Ishikawa (cell line): ENCODE data around the gene ZWINT.

Experiments used
- CEBPB ChIP-seq: IDR thresholded peaks from 2 replicates; pipeline ENCODE4 v1.6.1; 2012
- CREB1 ChIP-seq: IDR thresholded peaks from 2 replicates; pipeline ENCODE4 v1.6.1; 2012; ENCODE audit warnings: low read depth
- EGR1 ChIP-seq: IDR thresholded peaks from 2 replicates; pipeline ENCODE4 v1.6.1; 2012
- EP300 ChIP-seq: IDR thresholded peaks from 2 replicates; pipeline ENCODE4 v1.6.1; 2012; ENCODE audit warnings: borderline replicate concordance
- FOXM1 ChIP-seq: IDR thresholded peaks from 2 replicates; pipeline ENCODE4 v1.6.1; 2012; ENCODE audit warnings: low read depth, borderline replicate concordance
- NFIC ChIP-seq: IDR thresholded peaks from 2 replicates; pipeline ENCODE4 v1.6.1; 2012
- RAD21 ChIP-seq: IDR thresholded peaks from 2 replicates; pipeline ENCODE4 v1.6.1; 2012; ENCODE audit warnings: low read depth
- TAF1 ChIP-seq: IDR thresholded peaks from 2 replicates; pipeline ENCODE4 v1.6.1; 2012; ENCODE audit warnings: low read depth, mild to moderate bottlenecking
- TCF12 ChIP-seq: IDR thresholded peaks from 2 replicates; pipeline ENCODE4 v1.6.1; 2012; ENCODE audit warnings: low read depth
- TEAD4 ChIP-seq: IDR thresholded peaks from 2 replicates; pipeline ENCODE4 v1.6.1; 2012
- YY1 ChIP-seq: IDR thresholded peaks from 2 replicates; pipeline ENCODE4 v1.6.1; 2012; ENCODE audit warnings: low read depth
- ZBTB7A ChIP-seq: IDR thresholded peaks from 2 replicates; pipeline ENCODE4 v1.6.1; 2012; ENCODE audit warnings: low read depth
- TF ChIP-seq, protein P1 (sequence below): IDR thresholded peaks from 2 replicates; pipeline ENCODE4 v1.6.1; 2012; ENCODE audit warnings: low read depth, mild to moderate bottlenecking
- TF ChIP-seq, protein P2 (sequence below): IDR thresholded peaks from 2 replicates; pipeline ENCODE4 v1.6.1; 2012
- TF ChIP-seq, protein P3 (sequence below): IDR thresholded peaks from 2 replicates; pipeline ENCODE4 v1.6.1; 2012

Gene ZWINT

DNA sequence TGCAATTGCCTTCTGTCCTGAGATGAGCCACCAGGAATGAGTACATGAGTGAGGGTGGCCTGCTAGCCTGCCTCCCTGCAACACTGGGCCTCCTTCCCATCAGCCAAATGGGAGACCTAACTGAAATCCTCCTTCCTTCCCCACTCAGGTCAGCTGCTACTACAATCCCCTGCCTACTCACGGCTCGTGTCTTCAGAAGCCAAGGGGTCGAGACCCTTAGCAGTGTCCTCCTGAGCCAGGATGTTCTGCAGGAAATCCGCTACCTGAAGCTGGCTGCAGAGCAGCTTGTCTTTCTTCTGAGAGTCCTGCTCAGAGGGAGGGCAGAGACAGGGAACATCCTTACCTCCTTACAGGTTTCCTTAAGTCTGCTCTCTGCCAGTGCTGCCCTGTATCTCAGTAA lies 1.2 kb downstream of the ZWINT start:
- TF ChIP-seq, protein P1, sequence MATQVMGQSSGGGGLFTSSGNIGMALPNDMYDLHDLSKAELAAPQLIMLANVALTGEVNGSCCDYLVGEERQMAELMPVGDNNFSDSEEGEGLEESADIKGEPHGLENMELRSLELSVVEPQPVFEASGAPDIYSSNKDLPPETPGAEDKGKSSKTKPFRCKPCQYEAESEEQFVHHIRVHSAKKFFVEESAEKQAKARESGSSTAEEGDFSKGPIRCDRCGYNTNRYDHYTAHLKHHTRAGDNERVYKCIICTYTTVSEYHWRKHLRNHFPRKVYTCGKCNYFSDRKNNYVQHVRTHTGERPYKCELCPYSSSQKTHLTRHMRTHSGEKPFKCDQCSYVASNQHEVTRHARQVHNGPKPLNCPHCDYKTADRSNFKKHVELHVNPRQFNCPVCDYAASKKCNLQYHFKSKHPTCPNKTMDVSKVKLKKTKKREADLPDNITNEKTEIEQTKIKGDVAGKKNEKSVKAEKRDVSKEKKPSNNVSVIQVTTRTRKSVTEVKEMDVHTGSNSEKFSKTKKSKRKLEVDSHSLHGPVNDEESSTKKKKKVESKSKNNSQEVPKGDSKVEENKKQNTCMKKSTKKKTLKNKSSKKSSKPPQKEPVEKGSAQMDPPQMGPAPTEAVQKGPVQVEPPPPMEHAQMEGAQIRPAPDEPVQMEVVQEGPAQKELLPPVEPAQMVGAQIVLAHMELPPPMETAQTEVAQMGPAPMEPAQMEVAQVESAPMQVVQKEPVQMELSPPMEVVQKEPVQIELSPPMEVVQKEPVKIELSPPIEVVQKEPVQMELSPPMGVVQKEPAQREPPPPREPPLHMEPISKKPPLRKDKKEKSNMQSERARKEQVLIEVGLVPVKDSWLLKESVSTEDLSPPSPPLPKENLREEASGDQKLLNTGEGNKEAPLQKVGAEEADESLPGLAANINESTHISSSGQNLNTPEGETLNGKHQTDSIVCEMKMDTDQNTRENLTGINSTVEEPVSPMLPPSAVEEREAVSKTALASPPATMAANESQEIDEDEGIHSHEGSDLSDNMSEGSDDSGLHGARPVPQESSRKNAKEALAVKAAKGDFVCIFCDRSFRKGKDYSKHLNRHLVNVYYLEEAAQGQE = no peak
- TF ChIP-seq TAF1 = no peak
- TF ChIP-seq NFIC = no peak
- TF ChIP-seq CEBPB = no peak
- TF ChIP-seq CREB1 = no peak
- no peak for TF ChIP-seq YY1
- TF ChIP-seq RAD21 = no peak
- TF ChIP-seq EGR1 = no peak
- TF ChIP-seq FOXM1 = no peak
- no peak for TF ChIP-seq EP300
- TF ChIP-seq, protein P2, sequence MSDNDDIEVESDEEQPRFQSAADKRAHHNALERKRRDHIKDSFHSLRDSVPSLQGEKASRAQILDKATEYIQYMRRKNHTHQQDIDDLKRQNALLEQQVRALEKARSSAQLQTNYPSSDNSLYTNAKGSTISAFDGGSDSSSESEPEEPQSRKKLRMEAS = no peak
- TF ChIP-seq TEAD4 = no peak
- TF ChIP-seq, protein P3, sequence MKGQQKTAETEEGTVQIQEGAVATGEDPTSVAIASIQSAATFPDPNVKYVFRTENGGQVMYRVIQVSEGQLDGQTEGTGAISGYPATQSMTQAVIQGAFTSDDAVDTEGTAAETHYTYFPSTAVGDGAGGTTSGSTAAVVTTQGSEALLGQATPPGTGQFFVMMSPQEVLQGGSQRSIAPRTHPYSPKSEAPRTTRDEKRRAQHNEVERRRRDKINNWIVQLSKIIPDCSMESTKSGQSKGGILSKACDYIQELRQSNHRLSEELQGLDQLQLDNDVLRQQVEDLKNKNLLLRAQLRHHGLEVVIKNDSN = no peak

DNA sequence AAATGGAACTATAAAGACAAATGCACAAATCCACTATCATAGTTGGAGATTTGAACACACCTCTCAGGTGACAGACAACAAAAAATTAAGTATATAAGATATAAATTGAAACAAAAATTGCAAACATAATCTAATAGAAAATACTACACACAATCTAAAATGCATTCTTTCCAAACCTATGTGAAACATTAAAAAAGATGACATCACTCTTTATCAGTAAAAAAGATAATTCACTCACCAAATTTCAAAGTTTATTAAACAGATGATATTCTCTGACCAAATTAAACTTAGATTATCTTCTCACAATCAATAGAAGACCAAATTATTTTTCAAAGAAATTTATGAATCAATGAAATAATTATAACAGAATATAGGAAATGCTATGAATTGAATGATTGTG lies 4.0 kb downstream of the ZWINT start:
- no peak for TF ChIP-seq EGR1
- TF ChIP-seq, protein P1 = no peak
- TF ChIP-seq, protein P2 = no peak
- no peak for TF ChIP-seq NFIC
- no peak for TF ChIP-seq EP300
- TF ChIP-seq CEBPB = no peak
- no peak for TF ChIP-seq TAF1
- TF ChIP-seq TCF12 = no peak
- TF ChIP-seq, protein P3 = no peak
- TF ChIP-seq CREB1 = no peak
- no peak for TF ChIP-seq RAD21
- no peak for TF ChIP-seq YY1
- TF ChIP-seq FOXM1 = no peak

DNA sequence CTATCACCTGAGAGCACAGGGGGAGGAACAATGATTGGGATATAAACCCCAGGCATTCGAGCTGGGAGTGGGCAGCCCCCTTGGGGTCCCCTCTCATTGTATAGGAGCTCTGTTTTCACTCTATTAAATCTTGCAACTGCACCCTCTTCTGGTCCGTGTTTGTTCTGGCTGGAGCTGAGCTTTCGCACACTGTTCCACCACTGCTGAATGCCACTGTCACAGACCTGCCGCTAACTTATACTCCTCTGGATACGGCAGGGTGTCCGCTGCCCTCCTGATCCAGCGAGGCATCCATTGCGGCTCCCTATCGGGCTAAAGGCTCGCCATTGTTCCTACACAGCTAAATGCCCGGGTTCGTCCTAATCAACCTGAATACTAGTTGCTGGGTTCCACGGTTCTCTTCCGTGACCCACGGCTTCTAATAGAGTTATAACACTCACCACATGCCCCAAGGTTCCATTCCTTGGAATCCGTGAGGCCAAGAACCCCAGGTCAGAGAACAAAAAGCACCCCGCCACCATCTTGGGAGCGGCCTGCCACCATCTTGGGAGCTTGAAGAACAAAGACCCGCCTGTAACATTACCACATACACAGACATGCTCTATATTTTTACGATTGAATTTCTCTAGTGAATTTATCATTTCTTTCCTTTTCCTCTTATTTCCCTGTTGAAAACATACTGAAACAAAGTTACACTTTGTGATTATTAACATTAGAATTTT lies 9.0 kb downstream of the ZWINT start:
- TF ChIP-seq FOXM1 = no peak
- TF ChIP-seq, protein P2 = no peak
- no peak for TF ChIP-seq TEAD4
- TF ChIP-seq CREB1 = no peak
- no peak for TF ChIP-seq EGR1
- no peak for TF ChIP-seq YY1
- no peak for TF ChIP-seq TAF1
- TF ChIP-seq, protein P1 = no peak
- TF ChIP-seq, protein P3 = no peak

DNA sequence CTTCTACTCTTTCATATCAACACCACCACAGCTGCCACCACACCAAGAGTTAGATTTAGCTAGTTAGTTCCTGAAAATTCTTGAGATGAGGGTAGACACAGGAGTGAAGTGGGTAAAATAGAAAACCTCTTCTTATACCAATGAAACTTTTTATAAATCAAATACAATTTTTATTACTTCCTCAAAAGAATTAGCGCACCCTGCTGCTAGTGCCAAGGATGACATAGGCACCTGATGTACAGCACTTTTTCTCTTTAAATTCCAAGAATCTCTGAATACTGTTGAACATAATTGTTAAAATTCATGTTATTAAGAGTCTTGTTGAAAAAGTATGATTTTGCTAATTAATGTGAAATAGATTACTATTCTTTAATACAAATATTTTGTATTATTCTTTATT lies 11.4 kb downstream of the ZWINT start:
- TF ChIP-seq EP300 (no peak), CEBPB (no peak), YY1 (no peak), TCF12 (no peak), EGR1 (no peak), FOXM1 (no peak), NFIC (no peak), ZBTB7A (no peak), TEAD4 (no peak), RAD21 (no peak), TAF1 (no peak), CREB1 (no peak)
- TF ChIP-seq, protein P2 = no peak
- TF ChIP-seq, protein P3 = no peak
- TF ChIP-seq, protein P1 = no peak
